GM18499 (cell line): ENCODE measurements around the gene SLC7A11.
"Not testable (repeated sequence)": the region's sequence is repeated elsewhere in the genome, so short reads cannot be mapped to it uniquely, and the experiment has no call there.

Source experiments
- ATAC-seq: cut with Tn5 transposase; IDR thresholded peaks from one replicate; pipeline ENCODE4 v1.9.1; 2021; ENCODE audit warnings: moderate number of reproducible peaks; ENCODE audit not compliant: insufficient read depth, unreplicated experiment

Gene SLC7A11

DNA sequence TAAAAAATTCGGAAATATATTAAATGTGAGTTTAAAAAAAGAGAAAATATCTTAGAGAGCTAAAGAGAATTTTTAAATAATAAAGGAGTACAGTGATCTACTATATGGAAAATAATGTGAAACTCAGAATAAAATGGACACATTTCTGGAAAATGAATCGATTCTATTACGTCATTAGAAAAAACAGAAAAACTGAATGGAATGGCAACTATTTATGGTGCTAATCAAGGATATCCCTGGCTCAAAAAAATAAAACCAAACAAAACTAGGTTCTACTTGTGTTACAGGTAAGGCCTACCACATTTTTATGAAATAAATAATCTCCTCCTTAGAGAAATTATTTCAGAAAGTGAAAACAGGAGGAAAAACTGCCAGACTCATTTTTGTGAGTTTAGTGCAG lies 5.5 kb upstream of the SLC7A11 start:
- ATAC-seq: no peak

DNA sequence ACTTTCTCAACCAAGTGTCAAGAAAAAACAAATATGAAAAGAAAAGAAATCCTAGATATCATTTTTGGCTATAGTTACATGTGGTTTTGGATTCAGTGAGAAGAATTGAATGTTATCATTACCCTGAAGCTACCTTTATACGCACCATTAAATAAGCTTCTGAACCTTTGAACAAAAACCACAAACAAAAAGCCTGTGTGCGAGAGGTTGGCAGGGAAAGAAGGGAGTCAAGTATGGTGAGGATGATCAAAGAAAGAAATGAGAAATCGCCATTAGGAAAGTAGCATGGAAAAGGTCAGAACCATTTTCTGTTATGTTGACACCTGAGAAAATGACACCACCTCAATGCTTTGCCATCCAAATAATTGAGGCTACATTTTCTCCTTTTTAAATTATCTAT lies 1.2 kb upstream of the SLC7A11 start:
- ATAC-seq: no peak

DNA sequence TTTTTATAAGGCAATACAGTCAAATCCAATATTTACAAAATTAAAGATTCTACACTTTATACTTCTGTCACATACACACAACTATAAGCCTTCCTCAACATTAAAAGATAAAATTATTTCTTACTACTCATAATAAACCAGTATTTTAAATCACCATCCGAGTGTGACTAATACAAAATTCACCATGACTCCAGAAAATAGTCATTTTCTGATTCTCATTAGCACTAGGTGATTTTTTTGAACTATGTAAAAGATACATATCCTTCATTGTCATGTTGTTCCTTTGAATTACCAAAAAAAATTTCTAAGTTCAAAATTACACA lies 646 bp upstream of the SLC7A11 start:
- ATAC-seq: no peak

DNA sequence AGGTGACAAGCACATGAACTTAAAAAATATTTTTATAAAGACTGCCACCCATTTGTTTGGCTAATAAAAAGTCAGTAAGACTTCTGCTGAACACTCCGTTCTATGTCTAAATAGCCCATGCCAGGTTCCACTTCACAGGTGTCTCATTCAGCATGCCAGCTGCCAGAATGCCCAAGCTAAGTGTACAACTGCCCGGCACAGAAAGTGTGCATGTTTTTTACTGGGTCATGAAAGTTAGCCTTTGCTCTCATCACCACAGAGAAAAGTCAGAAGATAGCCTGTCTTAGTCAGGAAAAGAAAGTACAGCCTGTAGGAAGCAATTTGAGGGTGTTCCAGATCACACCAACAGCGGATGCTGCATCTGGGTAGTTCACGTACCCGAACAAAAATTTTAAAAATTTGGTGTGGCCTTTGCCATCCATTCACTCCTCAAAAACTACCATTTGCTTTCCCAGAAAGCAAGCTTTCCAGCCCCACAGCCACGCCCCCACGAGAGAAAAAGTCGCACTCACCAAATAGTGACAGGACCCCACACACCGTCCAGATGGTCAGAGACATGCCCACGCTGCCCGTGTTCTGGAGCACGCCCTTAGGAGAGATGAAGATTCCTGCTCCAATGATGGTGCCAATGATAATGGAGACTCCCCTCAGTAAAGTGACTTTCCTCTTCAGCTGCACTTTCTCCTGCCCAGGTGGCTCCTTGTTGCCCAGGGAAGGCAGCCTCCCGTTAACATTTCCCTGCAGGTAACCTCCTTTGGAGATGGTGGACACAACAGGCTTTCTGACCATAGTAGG lies 671 bp downstream of the SLC7A11 start:
- no peak for ATAC-seq

DNA sequence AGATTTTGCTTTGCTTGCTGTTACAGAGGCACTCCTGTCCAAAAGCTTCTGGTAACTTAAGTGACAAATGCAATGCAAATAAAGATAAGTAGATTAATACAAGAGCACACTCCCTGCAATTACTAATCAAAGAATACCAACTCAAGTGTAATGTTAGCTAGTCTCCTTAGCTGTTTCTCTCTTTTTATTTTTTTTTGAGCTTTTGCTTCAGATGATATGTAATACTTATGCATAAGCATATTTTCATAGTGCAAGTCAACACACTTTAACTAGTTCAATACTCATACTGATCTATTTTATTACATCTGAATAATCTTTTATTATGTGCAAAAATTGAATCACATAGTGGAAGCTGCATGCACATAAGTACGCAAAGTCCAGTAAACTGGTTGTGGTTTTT lies 2.7 kb downstream of the SLC7A11 start:
- ATAC-seq: no peak

DNA sequence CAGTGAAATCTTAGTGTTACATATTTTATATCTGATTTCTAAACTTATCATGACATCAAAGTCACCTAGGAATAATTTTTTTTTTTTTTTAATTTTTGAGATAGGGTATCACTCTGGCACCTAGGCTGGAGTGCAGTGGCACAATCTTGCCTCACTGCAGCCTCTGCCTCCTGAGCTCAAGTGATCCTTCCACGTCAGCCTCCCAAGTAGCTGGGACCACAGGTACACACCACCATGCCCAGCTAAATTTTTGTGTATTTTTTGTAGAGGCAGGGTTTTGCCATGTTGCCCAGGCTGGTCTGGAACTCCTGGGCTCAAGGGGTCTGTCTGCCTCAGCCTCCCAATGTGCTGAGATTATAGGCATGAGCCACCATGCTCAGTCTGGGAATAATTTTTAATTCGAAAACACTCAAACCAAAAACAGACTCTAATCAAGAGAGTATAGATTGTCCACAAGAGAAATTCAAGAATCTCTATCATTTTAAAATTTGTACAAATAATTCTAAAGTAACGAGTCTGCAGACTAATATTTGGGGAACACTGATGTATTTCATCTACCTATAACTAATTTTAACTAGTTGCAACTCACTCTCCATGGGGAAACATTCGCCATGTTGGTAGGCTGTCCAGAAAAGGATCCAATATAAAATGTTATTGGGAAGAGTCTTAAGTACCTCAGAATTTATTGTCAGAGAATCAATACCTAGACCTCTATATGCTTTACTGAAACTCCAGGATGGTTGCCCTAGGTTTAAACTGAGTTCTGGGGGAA lies 3.4 kb downstream of the SLC7A11 start:
- ATAC-seq: no peak

DNA sequence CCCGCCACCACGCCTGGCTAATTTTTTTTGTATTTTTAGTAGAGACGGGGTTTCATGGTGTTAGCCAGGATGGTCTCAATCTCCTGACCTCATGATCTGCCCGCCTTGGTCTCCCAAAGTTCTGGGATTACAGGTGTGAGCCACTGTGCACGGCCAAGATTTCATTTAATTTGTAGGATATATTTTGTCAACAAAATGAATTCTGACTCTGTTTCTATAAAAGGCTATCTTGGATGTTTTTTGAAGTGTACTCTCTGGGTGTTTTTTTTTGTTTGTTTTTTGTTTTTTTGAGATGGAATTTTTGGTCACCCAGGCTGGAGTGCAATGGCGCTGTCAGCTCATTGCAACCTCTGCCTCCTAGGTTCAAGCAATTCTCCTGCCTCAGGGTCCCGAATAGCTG lies 5.0 kb downstream of the SLC7A11 start:
- ATAC-seq: not testable (repeated sequence)

GRCh38 chr4:138236037-138236436 lies 6.1 kb downstream of the SLC7A11 start:
- no peak for ATAC-seq

DNA sequence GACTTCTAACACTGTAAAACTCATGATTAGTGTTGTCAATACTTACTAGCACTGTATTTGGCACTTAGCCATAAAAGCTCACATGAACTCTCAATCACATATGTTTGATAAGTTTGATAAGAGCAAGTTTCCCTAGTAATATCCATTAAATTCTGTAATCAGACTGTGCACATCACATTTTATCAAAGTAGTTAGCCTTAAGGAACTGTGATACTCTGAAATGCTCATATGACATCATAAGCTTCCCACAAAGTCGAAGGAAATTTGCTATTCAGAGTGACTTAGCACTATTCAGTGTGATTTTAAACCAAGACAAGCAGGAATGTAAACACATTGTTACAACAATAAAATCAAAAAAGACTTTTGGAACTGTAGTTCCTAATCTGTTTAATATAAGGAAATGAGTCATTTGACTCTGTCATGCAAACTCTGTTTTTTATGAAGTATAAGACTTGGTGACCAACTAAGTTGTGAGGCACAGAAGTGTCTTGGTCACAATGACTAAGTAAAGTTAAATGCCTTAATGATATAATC lies 6.7 kb downstream of the SLC7A11 start:
- no peak for ATAC-seq

- no peak for ATAC-seq
Observed at GRCh38 chr4:138234248-138234647, 7.9 kb downstream of the SLC7A11 start.

DNA sequence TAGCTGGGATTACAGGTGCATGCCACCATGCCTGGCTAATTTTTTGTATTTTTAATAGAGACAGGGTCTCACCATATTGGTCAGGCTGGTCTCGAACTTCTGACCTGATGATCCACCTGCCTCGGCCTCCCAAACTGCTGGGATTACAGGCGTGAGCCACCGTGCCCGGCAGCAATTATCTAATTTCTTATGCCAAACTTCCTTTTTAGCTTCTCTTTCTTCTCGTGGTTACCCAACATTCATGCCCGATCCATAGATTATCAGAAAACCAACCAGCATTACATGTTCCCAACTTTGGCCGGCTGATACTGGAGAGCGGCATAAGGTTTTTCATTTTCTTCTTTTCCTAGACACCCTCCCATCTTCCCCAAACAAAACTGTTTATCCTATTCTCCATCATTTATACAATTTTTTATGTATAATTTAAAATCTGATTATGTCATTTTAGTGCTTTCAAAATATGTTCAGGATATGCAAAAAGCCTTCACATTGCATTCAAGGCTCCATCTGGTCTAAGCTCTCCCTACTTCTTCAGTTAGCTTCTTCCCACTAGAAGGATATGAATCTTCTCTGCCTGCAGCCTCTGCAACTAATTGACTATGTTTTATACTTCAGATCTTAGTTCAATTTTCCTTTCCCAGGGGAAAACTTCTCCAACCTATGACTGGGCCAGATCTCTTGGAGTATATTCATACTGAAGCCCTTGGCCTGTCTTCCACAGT lies 8.7 kb downstream of the SLC7A11 start:
- no peak for ATAC-seq

GRCh38 chr4:138232364-138232763 lies 9.8 kb downstream of the SLC7A11 start:
- ATAC-seq: no peak

DNA sequence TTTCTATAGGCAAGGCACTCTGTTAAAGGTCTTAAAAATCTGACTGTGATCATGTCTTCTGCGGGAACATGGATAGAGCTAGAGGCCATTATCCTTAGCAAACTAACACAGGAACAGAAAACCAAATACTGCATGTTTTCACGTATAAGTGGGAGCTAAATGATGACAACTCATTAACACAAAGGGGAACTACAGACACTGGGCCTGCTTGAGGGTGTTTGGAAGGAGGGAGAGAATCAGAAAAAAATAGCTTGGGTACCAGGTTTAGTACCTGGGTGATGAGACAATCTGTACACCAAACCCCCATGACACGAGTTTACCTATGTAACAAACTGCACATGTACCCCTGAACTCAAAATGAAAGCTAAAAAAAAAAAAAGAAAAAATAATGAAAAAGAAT lies 12.1 kb downstream of the SLC7A11 start:
- no peak for ATAC-seq

GRCh38 chr4:138229160-138229559 lies 13.0 kb downstream of the SLC7A11 start:
- ATAC-seq: no peak

GRCh38 chr4:138226351-138226750 lies 15.8 kb downstream of the SLC7A11 start:
- ATAC-seq: no peak

GRCh38 chr4:138225477-138225876 lies 16.7 kb downstream of the SLC7A11 start:
- ATAC-seq: no peak

DNA sequence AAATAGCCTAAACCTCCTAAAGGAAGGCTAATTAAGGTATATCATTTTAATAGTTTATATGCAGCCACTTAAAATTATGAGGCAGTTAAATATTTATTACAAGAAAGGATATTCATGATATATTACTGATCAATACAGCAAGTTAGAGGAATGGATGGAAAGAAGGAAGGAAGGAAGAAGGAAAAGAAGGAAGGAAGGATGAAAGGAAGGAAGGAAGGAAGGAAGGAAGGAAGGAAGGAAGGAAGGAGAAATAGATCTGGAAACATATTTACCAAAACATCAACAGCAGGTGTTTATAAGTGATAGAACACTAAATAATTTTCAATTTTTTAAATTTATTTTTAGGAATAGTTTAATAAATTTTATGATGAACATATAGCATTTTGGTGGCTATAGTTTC lies 17.5 kb downstream of the SLC7A11 start:
- no peak for ATAC-seq

DNA sequence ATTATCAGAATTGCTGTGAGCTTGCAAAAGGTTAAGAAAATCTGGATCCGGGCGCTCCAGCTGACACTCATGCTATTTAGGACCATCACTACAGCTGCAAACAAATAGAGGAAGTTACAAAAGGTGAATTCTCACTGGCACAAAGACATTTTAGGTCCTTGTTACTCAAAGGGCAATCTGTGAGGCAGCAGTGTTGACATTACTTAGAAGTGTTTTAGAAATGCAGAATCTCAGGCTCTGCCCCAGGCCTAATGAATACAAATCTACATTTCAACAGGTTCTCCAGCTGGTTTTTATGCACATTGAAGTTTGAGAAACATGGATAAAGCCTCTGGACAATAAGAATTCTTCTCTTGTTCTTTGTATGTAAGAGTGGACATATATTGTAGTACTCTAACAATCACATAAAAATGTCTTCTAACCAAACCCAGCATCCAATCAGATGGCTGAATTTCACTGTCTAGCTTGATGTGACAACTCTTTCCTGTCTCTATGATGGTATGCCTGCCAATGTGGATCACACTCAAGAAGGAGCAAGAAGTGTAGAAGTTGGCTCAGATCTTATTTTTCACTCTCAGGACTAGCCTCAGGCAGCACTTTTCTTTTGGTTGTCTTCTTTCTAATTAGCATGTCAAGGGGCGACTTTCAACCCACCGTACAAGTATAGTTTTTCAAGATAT lies 18.8 kb downstream of the SLC7A11 start:
- no peak for ATAC-seq

GRCh38 chr4:138222046-138222445 lies 20.1 kb downstream of the SLC7A11 start:
- ATAC-seq: no peak

GRCh38 chr4:138218976-138219375 lies 23.2 kb downstream of the SLC7A11 start:
- no peak for ATAC-seq
